Activated CD4-positive, alpha-beta T cell treated with anti-CD3 and anti-CD28 coated beads for 36 hours (primary cell): ENCODE data around the gene TTI1. TPM values are rescaled to one million over a fixed set of nuclear protein-coding genes. Genes with fewer than 3 reads are reported as not detected.
"Not testable (repeated sequence)": the region's sequence is repeated elsewhere in the genome, so short reads cannot be mapped to it uniquely, and the experiment has no call there.

ENCODE experiments used
- ATAC-seq: fragments of 200-7000 bp; cut with Tn5 transposase; one replicate; pipeline ENCODE4 v1.10.0; 2021; ENCODE audit warnings: mild to moderate bottlenecking, moderate library complexity
- CTCF ChIA-PET: fragments of 350-600 bp; sonication (Branson Sonifier 250); formaldehyde crosslinking; loops from one replicate; lab custom pipeline; 2021; ENCODE audit warnings: antibody characterized with exemption; lab: Charles Lee
- POLR2A ChIA-PET: fragments of 350-600 bp; sonication (Branson Sonifier 250); formaldehyde crosslinking; loops from one replicate; lab custom pipeline; 2021; ENCODE audit warnings: antibody characterized with exemption, inconsistent platforms; lab: Charles Lee
- DNase-seq: peaks from one replicate; pipeline ENCODE4 v3.0.0-alpha.2; 2020
- H3K27ac Mint-ChIP-seq: one replicate; pipeline ENCODE4 v1.8.0; 2021; ENCODE audit warnings: mixed read lengths
- H3K27me3 Mint-ChIP-seq: one replicate; pipeline ENCODE4 v1.8.0; 2021; ENCODE audit warnings: mixed read lengths
- H3K36me3 Mint-ChIP-seq: one replicate; pipeline ENCODE4 v1.8.0; 2021; ENCODE audit warnings: low read depth, mixed read lengths
- H3K4me1 Mint-ChIP-seq: one replicate; pipeline ENCODE4 v1.8.0; 2021; ENCODE audit warnings: mixed read lengths
- H3K4me3 Mint-ChIP-seq: one replicate; pipeline ENCODE4 v1.8.0; 2021; ENCODE audit warnings: mild to moderate bottlenecking, moderate library complexity, mixed read lengths
- H3K9me3 Mint-ChIP-seq: one replicate; pipeline ENCODE4 v1.8.0; 2021; ENCODE audit warnings: low read depth, mixed read lengths
- intact Hi-C, 2 experiments: fragments of 100-400 bp; cut with DNase I in 1 of 2; cut with micrococcal nuclease in 1 of 2; formaldehyde crosslinking; loops; one replicate each; pipeline versions ENCODE4 v1.14.2 to v1.15.1; 2022 to 2024; cut with DNase I, micrococcal nuclease
- total RNA-seq, 2 experiments: library from RNA; stranded (reverse); gene quantifications; one replicate each; pipeline ENCODE4 v1.2.3, GENCODE V29; 2021

Gene TTI1
- total RNA-seq, 2 experiments from 2014 or later = 35.6 to 36.7 TPM

- H3K27ac Mint-ChIP-seq, H3K4me1 Mint-ChIP-seq, DNase-seq, POLR2A ChIA-PET, H3K36me3 Mint-ChIP-seq, CTCF ChIA-PET, intact Hi-C loops, H3K27me3 Mint-ChIP-seq, ATAC-seq, H3K4me3 Mint-ChIP-seq: not testable (repeated sequence)
- H3K9me3 Mint-ChIP-seq = peaks cover 29% of the 10 kb centered on the region
These were observed 69.8 kb downstream of the TTI1 start for GRCh38 chr20:37963483-37963882.

GRCh38 chr20:37961066-37961465, 72.2 kb downstream of the TTI1 start:
- H3K27me3 Mint-ChIP-seq = peaks cover 9% of the 10 kb centered on the region
- H3K9me3 Mint-ChIP-seq = peaks cover 9% of the 10 kb centered on the region
- ChIA-PET POLR2A (no interaction called here), CTCF (no interaction called here)
- DNase-seq = no peak
- H3K4me1 Mint-ChIP-seq = no peaks in the 10 kb centered on the region
- no peak overlapping the region for H3K27ac Mint-ChIP-seq
- intact Hi-C loops = no loop called here
- H3K36me3 Mint-ChIP-seq = peaks cover 2% of the 10 kb centered on the region
- no peak for ATAC-seq
- H3K4me3 Mint-ChIP-seq = no peak overlapping the region

GRCh38 chr20:37958856-37959520, 74.3 kb downstream of the TTI1 start:
- no peaks in the 10 kb centered on the region for H3K4me1 Mint-ChIP-seq
- H3K27me3 Mint-ChIP-seq = peaks cover 8% of the 10 kb centered on the region
- ATAC-seq (no peak), DNase-seq (no peak)
- ChIA-PET CTCF (interaction anchor here (0.6 to 1.7 kb wide), 3 partner anchors 9 to 791 kb away, joined by 3 to 5 read pairs (median 3); no protein-coding TSS in a partner anchor), POLR2A (no interaction called here)
- no peak overlapping the region for H3K27ac Mint-ChIP-seq
- intact Hi-C loops = no loop called here
- H3K9me3 Mint-ChIP-seq = peaks cover 2% of the 10 kb centered on the region
- H3K4me3 Mint-ChIP-seq = no peak overlapping the region
- H3K36me3 Mint-ChIP-seq = peaks cover 2% of the 10 kb centered on the region

- intact Hi-C loops = no loop called here
- no peaks in the 10 kb centered on the region for H3K36me3 Mint-ChIP-seq
- no peak for ATAC-seq
- no peak overlapping the region for H3K4me3 Mint-ChIP-seq
- H3K27me3 Mint-ChIP-seq = peaks cover 6% of the 10 kb centered on the region
- no peak for DNase-seq
- H3K4me1 Mint-ChIP-seq = no peaks in the 10 kb centered on the region
- H3K27ac Mint-ChIP-seq = no peak overlapping the region
- ChIA-PET CTCF (interaction anchor here (0.6 to 0.8 kb wide), 3 partner anchors 14 to 103 kb away, joined by 3 read pairs; no protein-coding TSS in a partner anchor), POLR2A (interaction anchor here (0.7 kb wide), 1 partner anchor 42 kb away, joined by 5 read pairs; no protein-coding TSS in a partner anchor)
- no peaks in the 10 kb centered on the region for H3K9me3 Mint-ChIP-seq
These were observed 77.1 kb downstream of the TTI1 start for GRCh38 chr20:37956107-37956585.

- no peaks in the 10 kb centered on the region for H3K4me1 Mint-ChIP-seq
These were observed 77.7 kb downstream of the TTI1 start for GRCh38 chr20:37955511-37955910.

GRCh38 chr20:37954626-37955025, 78.6 kb downstream of the TTI1 start:
- Mint-ChIP-seq H3K36me3 (no peaks in the 10 kb centered on the region), H3K4me3 (no peak overlapping the region), H3K27ac (no peak overlapping the region), H3K9me3 (no peaks in the 10 kb centered on the region), H3K27me3 (peaks cover 6% of the 10 kb centered on the region), H3K4me1 (no peaks in the 10 kb centered on the region)
- CTCF ChIA-PET = no interaction called here
- ATAC-seq (no peak), DNase-seq (no peak)
- intact Hi-C loops = no loop called here
- POLR2A ChIA-PET = no interaction called here

More at GRCh38 chr20:37955511-37955910, 77.7 kb downstream of the TTI1 start:
- CTCF ChIA-PET = no interaction called here
- intact Hi-C loops = no loop called here
- ATAC-seq (no peak), DNase-seq (no peak)
- H3K27ac Mint-ChIP-seq = no peak overlapping the region
- no peaks in the 10 kb centered on the region for H3K9me3 Mint-ChIP-seq
- POLR2A ChIA-PET = no interaction called here
- no peak overlapping the region for H3K4me3 Mint-ChIP-seq
- H3K36me3 Mint-ChIP-seq = no peaks in the 10 kb centered on the region
- peaks cover 6% of the 10 kb centered on the region for H3K27me3 Mint-ChIP-seq

- H3K9me3 Mint-ChIP-seq = no peaks in the 10 kb centered on the region
- ChIA-PET CTCF (no interaction called here), POLR2A (no interaction called here)
- intact Hi-C loops = no loop called here
- no peak overlapping the region for H3K4me3 Mint-ChIP-seq
- ATAC-seq (no peak), DNase-seq (no peak)
- H3K36me3 Mint-ChIP-seq = no peaks in the 10 kb centered on the region
- H3K4me1 Mint-ChIP-seq = no peaks in the 10 kb centered on the region
- peaks cover 6% of the 10 kb centered on the region for H3K27me3 Mint-ChIP-seq
- H3K27ac Mint-ChIP-seq = no peak overlapping the region
These were observed 79.1 kb downstream of the TTI1 start for GRCh38 chr20:37954190-37954589.

- POLR2A ChIA-PET = no interaction called here
- ATAC-seq = no peak
- no peak for DNase-seq
- no peaks in the 10 kb centered on the region for H3K9me3 Mint-ChIP-seq
- H3K27me3 Mint-ChIP-seq = peaks cover 2% of the 10 kb centered on the region
- CTCF ChIA-PET = no interaction called here
- H3K4me1 Mint-ChIP-seq = no peaks in the 10 kb centered on the region
- no peaks in the 10 kb centered on the region for H3K36me3 Mint-ChIP-seq
- H3K27ac Mint-ChIP-seq = no peak overlapping the region
- no peak overlapping the region for H3K4me3 Mint-ChIP-seq
- intact Hi-C loops = no loop called here
These were observed 84.3 kb downstream of the TTI1 start for GRCh38 chr20:37948956-37949355.

GRCh38 chr20:37947943-37948342, 85.3 kb downstream of the TTI1 start:
- no peak for DNase-seq
- H3K27me3 Mint-ChIP-seq = peaks cover 2% of the 10 kb centered on the region
- no peaks in the 10 kb centered on the region for H3K36me3 Mint-ChIP-seq
- H3K9me3 Mint-ChIP-seq = no peaks in the 10 kb centered on the region
- H3K4me1 Mint-ChIP-seq = no peaks in the 10 kb centered on the region
- ChIA-PET CTCF (interaction anchor here (0.6 kb wide), 2 partner anchors 262 to 344 kb away, joined by 3 read pairs; no protein-coding TSS in a partner anchor), POLR2A (no interaction called here)
- intact Hi-C loops = no loop called here
- H3K27ac Mint-ChIP-seq = no peak overlapping the region
- no peak overlapping the region for H3K4me3 Mint-ChIP-seq
- ATAC-seq = no peak

- POLR2A ChIA-PET = no interaction called here
- H3K36me3 Mint-ChIP-seq = no peaks in the 10 kb centered on the region
- H3K4me3 Mint-ChIP-seq = no peak overlapping the region
These were observed 86.3 kb downstream of the TTI1 start for GRCh38 chr20:37946946-37947345.

GRCh38 chr20:37945091-37945547, 88.1 kb downstream of the TTI1 start:
- no peaks in the 10 kb centered on the region for H3K36me3 Mint-ChIP-seq
- intact Hi-C loops = no loop called here

More at GRCh38 chr20:37946946-37947345, 86.3 kb downstream of the TTI1 start:
- DNase-seq = no peak
- H3K27ac Mint-ChIP-seq = no peak overlapping the region
- H3K9me3 Mint-ChIP-seq = no peaks in the 10 kb centered on the region
- intact Hi-C loops = no loop called here
- ATAC-seq = no peak
- CTCF ChIA-PET = no interaction called here
- no peaks in the 10 kb centered on the region for H3K4me1 Mint-ChIP-seq
- peaks cover 2% of the 10 kb centered on the region for H3K27me3 Mint-ChIP-seq

GRCh38 chr20:37944456-37944981, 88.7 kb downstream of the TTI1 start:
- H3K9me3 Mint-ChIP-seq = no peaks in the 10 kb centered on the region
- DNase-seq (no peak), ATAC-seq (no peak)
- intact Hi-C loops = no loop called here
- no peak overlapping the region for H3K4me3 Mint-ChIP-seq
- POLR2A ChIA-PET = no interaction called here
- H3K27me3 Mint-ChIP-seq = peaks cover 2% of the 10 kb centered on the region
- H3K27ac Mint-ChIP-seq = no peak overlapping the region
- CTCF ChIA-PET = no interaction called here
- H3K36me3 Mint-ChIP-seq = no peaks in the 10 kb centered on the region
- no peaks in the 10 kb centered on the region for H3K4me1 Mint-ChIP-seq

More at GRCh38 chr20:37945091-37945547, 88.1 kb downstream of the TTI1 start:
- H3K4me3 Mint-ChIP-seq = no peak overlapping the region
- no peaks in the 10 kb centered on the region for H3K9me3 Mint-ChIP-seq
- ChIA-PET POLR2A (no interaction called here), CTCF (no interaction called here)
- DNase-seq = no peak
- H3K27ac Mint-ChIP-seq = no peak overlapping the region
- H3K4me1 Mint-ChIP-seq = no peaks in the 10 kb centered on the region
- no peak for ATAC-seq
- H3K27me3 Mint-ChIP-seq = peaks cover 2% of the 10 kb centered on the region
